IPS-18c (cell line): ENCODE results near the gene SCML2.
"Not testable (repeated sequence)": the region's sequence is repeated elsewhere in the genome, so short reads cannot be mapped to it uniquely, and the experiment has no call there.

Experiments
- H3K4me3 ChIP-seq: 2 replicates; pipeline ENCODE4 v1.7.0; 2013; ENCODE audit warnings: low read depth, mild to moderate bottlenecking, low read length, moderate library complexity; ENCODE audit not compliant: insufficient read depth
- H3K9me3 ChIP-seq: one replicate; pipeline ENCODE4 v1.6.1; 2013; ENCODE audit warnings: mild to moderate bottlenecking, low read length, moderate library complexity; ENCODE audit not compliant: control insufficient read depth, insufficient read depth

SCML2 gene

GRCh38 chrX:18288716-18289115, 65.8 kb downstream of the SCML2 start:
- Histone ChIP-seq H3K9me3 (peaks cover 4% of the 10 kb centered on the region), H3K4me3 (no peak overlapping the region)

GRCh38 chrX:18286322-18286831, 68.1 kb downstream of the SCML2 start:
- peaks cover 6% of the 10 kb centered on the region for H3K9me3 ChIP-seq
- no peak overlapping the region for H3K4me3 ChIP-seq

- H3K9me3 ChIP-seq: peaks cover 12% of the 10 kb centered on the region
- H3K4me3 ChIP-seq: no peak overlapping the region
Observed at GRCh38 chrX:18278449-18278848, 76.0 kb downstream of the SCML2 start.

- Histone ChIP-seq H3K9me3 (peaks cover 5% of the 10 kb centered on the region), H3K4me3 (no peak overlapping the region)
Observed at GRCh38 chrX:18272222-18272621, 82.3 kb downstream of the SCML2 start.

GRCh38 chrX:18271725-18272124, 82.8 kb downstream of the SCML2 start:
- Histone ChIP-seq H3K4me3 (no peak overlapping the region), H3K9me3 (peaks cover 5% of the 10 kb centered on the region)

- Histone ChIP-seq H3K9me3 (peaks cover 5% of the 10 kb centered on the region), H3K4me3 (no peak overlapping the region)
Observed at GRCh38 chrX:18271309-18271708, 83.2 kb downstream of the SCML2 start.

- Histone ChIP-seq H3K4me3 (no peak overlapping the region), H3K9me3 (peaks cover 5% of the 10 kb centered on the region)
Observed at GRCh38 chrX:18255059-18255458, 99.4 kb downstream of the SCML2 start.

- H3K4me3 ChIP-seq: no peak overlapping the region
- peaks cover 5% of the 10 kb centered on the region for H3K9me3 ChIP-seq
Observed at GRCh38 chrX:18252644-18253359, 101.7 kb downstream of the SCML2 start.

- not testable (repeated sequence) for H3K4me3 ChIP-seq, H3K9me3 ChIP-seq
Observed at GRCh38 chrX:18229646-18230045, 124.8 kb downstream of the SCML2 start.

GRCh38 chrX:18228069-18228468, 126.4 kb downstream of the SCML2 start:
- H3K4me3 ChIP-seq: no peak overlapping the region
- H3K9me3 ChIP-seq: peaks cover 6% of the 10 kb centered on the region

- no peak overlapping the region for H3K4me3 ChIP-seq
- H3K9me3 ChIP-seq: peaks cover 6% of the 10 kb centered on the region
Observed at GRCh38 chrX:18227458-18227857, 127.0 kb downstream of the SCML2 start.

- no peak within 1 kb of the TSS for H3K4me3 ChIP-seq
Observed at GRCh38 chrX:18220786-18221185, 133.7 kb downstream of the SCML2 start, which contains the start of gene BEND2. Gene BEND2 (minus strand): TSS chrX:18220886. CDS start chrX:18220750, 136 bp downstream.

GRCh38 chrX:18210470-18210869, 144.0 kb downstream of the SCML2 start:
- no peak overlapping the region for H3K4me3 ChIP-seq
- H3K9me3 ChIP-seq: no peaks in the 10 kb centered on the region

More at GRCh38 chrX:18220786-18221185, 133.7 kb downstream of the SCML2 start, which contains the start of gene BEND2:
- peaks cover 7% of the 10 kb centered on the region for H3K9me3 ChIP-seq

- H3K9me3 ChIP-seq: no peaks in the 10 kb centered on the region
- no peak overlapping the region for H3K4me3 ChIP-seq
Observed at GRCh38 chrX:18206657-18207056, 147.8 kb downstream of the SCML2 start.

GRCh38 chrX:18203631-18204030, 150.9 kb downstream of the SCML2 start:
- no peaks in the 10 kb centered on the region for H3K9me3 ChIP-seq
- H3K4me3 ChIP-seq: no peak overlapping the region

- H3K4me3 ChIP-seq: no peak overlapping the region
- peaks cover 2% of the 10 kb centered on the region for H3K9me3 ChIP-seq
Observed at GRCh38 chrX:18194688-18195087, 159.8 kb downstream of the SCML2 start.
